Choroid plexus epithelial cell (primary cell): ENCODE measurements around the gene MAPK7.

Experiments used
- DNase-seq: peaks from one replicate; pipeline ENCODE4 v3.0.0-alpha.2; 2010; ENCODE audit warnings: low read depth
- H3K4me3 ChIP-seq: 2 replicates; pipeline ENCODE4 v1.5.1; 2011; ENCODE audit warnings: low read depth, mild to moderate bottlenecking, control low read depth, low read length, moderate library complexity
- TF ChIP-seq, protein P1 (sequence below): conservative IDR thresholded peaks from 2 replicates; pipeline ENCODE4 v1.5.1; 2011; ENCODE audit warnings: low read depth, mild to moderate bottlenecking, control low read depth, inconsistent platforms, low read length, moderate library complexity

MAPK7 gene

DNA sequence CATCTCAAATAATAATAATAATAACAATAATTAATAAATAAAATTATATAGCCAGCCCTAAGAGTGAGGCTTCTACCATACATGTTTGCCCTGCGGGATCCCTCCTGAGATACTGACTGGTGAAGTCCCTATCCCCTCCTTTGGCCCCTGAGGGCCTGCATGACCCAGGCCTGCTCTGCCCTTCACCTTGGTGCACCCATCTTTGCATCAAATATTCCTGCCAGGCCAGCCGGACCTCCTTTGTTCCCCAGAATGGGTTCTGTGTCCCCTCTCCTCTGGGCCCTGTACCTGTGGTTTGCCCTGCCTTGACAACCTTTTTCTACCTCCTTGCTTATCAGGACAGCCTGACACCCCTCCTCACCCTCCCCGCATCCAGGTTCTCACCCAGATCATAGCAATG, 30.8 kb downstream of the MAPK7 start:
- no peak overlapping the region for H3K4me3 ChIP-seq
- no peak for DNase-seq
- TF ChIP-seq, protein P1, sequence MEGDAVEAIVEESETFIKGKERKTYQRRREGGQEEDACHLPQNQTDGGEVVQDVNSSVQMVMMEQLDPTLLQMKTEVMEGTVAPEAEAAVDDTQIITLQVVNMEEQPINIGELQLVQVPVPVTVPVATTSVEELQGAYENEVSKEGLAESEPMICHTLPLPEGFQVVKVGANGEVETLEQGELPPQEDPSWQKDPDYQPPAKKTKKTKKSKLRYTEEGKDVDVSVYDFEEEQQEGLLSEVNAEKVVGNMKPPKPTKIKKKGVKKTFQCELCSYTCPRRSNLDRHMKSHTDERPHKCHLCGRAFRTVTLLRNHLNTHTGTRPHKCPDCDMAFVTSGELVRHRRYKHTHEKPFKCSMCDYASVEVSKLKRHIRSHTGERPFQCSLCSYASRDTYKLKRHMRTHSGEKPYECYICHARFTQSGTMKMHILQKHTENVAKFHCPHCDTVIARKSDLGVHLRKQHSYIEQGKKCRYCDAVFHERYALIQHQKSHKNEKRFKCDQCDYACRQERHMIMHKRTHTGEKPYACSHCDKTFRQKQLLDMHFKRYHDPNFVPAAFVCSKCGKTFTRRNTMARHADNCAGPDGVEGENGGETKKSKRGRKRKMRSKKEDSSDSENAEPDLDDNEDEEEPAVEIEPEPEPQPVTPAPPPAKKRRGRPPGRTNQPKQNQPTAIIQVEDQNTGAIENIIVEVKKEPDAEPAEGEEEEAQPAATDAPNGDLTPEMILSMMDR: no peak

DNA sequence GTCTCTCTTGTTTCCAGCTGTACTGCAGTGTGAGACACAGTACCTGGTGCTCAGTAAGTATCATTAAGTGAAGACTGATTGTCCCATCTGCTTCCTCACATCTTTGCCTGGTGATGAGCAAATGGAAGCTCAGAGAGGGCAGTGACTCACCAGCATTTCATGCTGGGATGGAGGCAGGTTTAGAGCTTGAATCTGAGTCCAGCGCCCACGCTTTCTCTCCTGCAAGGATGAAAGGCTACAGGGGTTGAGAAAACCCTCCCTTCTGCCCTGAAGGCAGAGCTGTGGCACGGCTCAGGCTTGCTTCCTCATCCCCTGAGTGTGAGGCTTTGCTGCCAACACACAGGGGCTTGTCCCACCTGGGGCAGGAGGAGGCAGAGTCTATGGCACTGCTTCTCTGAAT, 31.2 kb downstream of the MAPK7 start:
- H3K4me3 ChIP-seq: no peak overlapping the region
- DNase-seq: peak; percentile 85
- TF ChIP-seq, protein P1: no peak

DNA sequence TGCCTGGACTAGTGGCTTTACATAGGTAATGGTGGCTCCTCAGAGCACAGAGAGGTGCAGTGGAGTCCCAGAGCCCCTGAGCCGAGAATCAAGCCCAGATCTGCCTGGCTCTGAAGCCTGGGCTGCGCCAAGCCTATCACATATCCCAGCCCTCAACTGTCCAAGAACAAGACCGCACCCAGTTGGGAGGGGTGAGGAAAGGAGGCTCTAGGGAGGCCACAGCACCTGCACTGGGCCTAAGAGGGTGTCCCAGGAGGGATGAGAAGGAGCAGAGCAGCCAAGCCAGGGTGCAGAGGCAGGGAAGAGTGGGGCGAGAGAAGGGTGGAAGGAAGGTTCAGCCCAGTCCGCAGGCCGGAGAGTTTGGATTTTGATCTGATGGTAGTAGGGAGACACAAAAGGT, 31.8 kb downstream of the MAPK7 start:
- H3K4me3 ChIP-seq: no peak overlapping the region
- TF ChIP-seq, protein P1: no peak

DNA sequence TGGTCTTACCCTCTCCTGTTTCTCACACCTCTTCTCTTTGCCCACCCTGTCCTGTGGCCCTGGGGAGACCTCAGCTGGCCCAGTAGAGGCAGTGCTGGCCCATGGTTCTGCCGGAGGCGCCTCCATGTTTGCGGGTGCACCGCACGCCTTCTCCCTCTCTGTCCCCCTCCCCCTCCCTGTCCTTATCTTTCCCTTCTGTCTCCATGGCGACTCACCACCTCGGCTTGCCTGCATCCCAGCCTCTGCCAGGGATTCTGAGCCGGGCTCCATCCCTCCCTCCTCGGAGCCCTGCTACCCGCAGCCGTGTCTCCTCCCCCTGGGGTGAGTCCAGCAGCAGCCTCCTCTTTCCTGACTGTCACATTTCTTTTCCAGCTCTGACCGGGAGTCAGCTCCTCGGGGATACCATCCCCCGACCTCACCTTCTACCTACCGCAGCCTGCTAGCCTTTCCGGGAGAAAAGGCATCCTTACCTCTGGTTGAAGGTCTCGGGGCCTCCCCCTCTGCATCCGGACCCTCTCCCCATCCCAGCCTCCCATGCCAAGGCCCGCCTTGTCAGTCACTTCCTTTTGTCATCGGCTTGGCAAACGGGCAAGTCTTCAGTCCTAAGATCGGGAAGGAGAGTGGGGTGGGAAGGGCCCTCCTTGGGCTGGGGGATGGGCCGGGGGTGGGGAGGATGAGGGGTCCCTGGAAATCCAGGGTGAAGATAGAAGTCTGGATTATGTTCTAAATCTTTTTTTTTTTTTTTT, 32.8 kb downstream of the MAPK7 start, which contains the start of gene RNF112:
Gene RNF112 (plus strand): TSS at position 358 of the 746 bp plus-strand sequence. CDS start 177 bp downstream, at position 535.
- TF ChIP-seq, protein P1: peak; percentile 24
- H3K4me3 ChIP-seq: peak within 1 kb of the TSS; percentile 17
- peak; percentile 26 for DNase-seq

More for the DNA sequence above, 31.8 kb downstream of the MAPK7 start:
- no peak for DNase-seq

DNA sequence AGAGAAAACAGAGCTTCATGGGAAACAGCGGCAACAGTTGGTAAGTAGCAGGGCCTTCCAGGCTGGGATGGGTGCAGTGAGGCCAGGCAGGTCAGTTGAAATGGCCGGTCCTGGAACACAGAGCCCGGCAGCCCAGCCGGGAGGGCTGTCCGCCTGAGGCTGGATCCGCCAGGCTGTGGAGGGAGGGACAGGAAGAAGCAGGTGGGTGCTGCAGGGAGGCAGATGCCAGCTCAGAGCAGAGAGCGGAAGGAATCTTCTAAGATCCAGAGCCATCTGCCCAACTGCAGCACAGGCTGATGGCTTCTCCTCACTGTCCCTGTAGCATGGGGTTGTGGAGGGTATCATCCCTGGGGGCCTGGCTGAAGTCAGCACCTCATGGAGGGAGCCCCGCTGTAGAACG, 33.3 kb downstream of the MAPK7 start:
- no peak for DNase-seq
- H3K4me3 ChIP-seq: no peak overlapping the region
- TF ChIP-seq, protein P1: no peak

DNA sequence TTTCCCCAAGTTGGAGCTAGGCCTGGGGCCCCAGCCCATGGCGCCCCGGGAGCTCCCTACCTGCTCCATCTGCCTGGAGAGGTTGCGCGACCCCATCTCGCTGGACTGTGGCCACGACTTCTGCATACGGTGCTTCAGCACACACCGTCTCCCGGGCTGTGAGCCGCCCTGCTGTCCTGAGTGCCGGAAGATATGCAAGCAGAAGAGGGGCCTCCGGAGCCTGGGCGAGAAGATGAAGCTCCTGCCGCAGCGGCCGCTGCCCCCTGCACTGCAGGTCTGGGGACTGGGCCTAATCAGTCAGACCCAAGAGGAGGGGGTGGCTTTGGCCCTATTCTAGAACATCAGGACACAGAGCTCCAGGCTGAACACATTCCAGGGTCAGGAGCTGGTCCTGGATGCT, 34.2 kb downstream of the MAPK7 start:
- DNase-seq: no peak
- TF ChIP-seq, protein P1: no peak
- H3K4me3 ChIP-seq: no peak overlapping the region

DNA sequence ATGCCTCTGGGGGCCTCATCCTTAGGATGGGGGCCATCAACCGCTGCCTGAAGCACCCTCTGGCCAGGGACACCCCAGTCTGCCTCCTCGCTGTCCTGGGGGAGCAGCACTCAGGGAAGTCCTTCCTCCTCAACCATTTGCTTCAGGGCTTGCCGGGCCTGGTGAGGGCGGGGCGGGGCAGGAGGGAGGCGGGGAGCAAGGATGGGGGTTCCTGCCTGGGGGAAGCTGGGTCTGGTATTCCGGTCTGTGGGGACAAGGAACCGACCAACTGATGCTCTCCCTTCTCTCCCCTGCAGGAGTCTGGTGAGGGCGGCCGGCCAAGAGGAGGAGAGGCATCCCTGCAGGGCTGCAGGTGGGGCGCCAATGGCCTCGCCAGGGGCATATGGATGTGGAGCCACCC, 34.7 kb downstream of the MAPK7 start:
- DNase-seq: no peak
- H3K4me3 ChIP-seq: no peak overlapping the region
- TF ChIP-seq, protein P1: no peak
